Measurements from ENCODE around the gene RAMP3.

The RAMP3 gene

GRCh38 chr7:45225948-45226335, 68.4 kb downstream of the RAMP3 start:
- no peak for DNase-seq

GRCh38 chr7:45229156-45229920, 71.7 kb downstream of the RAMP3 start:
- no peak for DNase-seq

GRCh38 chr7:45230083-45230482, 72.5 kb downstream of the RAMP3 start:
- DNase-seq, result no peak

GRCh38 chr7:45230611-45231165, 73.1 kb downstream of the RAMP3 start:
- DNase-seq, result no peak

- DNase-seq, result no peak
These were observed 75.7 kb downstream of the RAMP3 start for GRCh38 chr7:45233249-45233775.

Data from CD4-positive, alpha-beta T cell treated with Interleukin-17A for 4 hours (primary cell).